Subcutaneous adipose tissue (tissue), 4 donors: ENCODE data around the gene PAFAH1B1. TPM values are rescaled to one million over a fixed set of nuclear protein-coding genes. Genes with fewer than 3 reads are reported as not detected.

Source experiments
- total RNA-seq, 4 donors: library from RNA; depleted of rRNA; stranded (reverse); fragments of >200 nt; gene quantifications; one replicate each; pipeline ENCODE4 v1.1.0, GENCODE V29; 2016
- TF ChIP-seq, protein P1 (sequence below): fragments of 450-650 bp; IDR thresholded peaks from one replicate; pipeline ENCODE4 v1.5.1; 2016; ENCODE audit warnings: low read depth, mild to moderate bottlenecking, control low read depth, antibody characterized with exemption, moderate library complexity

PAFAH1B1 gene
- total RNA-seq, 4 donors from 2014 or later, result 102 to 145 (median 138) TPM

- TF ChIP-seq, protein P1, sequence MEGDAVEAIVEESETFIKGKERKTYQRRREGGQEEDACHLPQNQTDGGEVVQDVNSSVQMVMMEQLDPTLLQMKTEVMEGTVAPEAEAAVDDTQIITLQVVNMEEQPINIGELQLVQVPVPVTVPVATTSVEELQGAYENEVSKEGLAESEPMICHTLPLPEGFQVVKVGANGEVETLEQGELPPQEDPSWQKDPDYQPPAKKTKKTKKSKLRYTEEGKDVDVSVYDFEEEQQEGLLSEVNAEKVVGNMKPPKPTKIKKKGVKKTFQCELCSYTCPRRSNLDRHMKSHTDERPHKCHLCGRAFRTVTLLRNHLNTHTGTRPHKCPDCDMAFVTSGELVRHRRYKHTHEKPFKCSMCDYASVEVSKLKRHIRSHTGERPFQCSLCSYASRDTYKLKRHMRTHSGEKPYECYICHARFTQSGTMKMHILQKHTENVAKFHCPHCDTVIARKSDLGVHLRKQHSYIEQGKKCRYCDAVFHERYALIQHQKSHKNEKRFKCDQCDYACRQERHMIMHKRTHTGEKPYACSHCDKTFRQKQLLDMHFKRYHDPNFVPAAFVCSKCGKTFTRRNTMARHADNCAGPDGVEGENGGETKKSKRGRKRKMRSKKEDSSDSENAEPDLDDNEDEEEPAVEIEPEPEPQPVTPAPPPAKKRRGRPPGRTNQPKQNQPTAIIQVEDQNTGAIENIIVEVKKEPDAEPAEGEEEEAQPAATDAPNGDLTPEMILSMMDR, result no peak
These were observed 114.5 kb downstream of the PAFAH1B1 start for GRCh38 chr17:2707721-2708584.

GRCh38 chr17:2708585-2709182 is 115.2 kb downstream of the PAFAH1B1 start:
- TF ChIP-seq, protein P1, result no peak

GRCh38 chr17:2709183-2709661 is 115.8 kb downstream of the PAFAH1B1 start:
- TF ChIP-seq, protein P1, result no peak

DNA sequence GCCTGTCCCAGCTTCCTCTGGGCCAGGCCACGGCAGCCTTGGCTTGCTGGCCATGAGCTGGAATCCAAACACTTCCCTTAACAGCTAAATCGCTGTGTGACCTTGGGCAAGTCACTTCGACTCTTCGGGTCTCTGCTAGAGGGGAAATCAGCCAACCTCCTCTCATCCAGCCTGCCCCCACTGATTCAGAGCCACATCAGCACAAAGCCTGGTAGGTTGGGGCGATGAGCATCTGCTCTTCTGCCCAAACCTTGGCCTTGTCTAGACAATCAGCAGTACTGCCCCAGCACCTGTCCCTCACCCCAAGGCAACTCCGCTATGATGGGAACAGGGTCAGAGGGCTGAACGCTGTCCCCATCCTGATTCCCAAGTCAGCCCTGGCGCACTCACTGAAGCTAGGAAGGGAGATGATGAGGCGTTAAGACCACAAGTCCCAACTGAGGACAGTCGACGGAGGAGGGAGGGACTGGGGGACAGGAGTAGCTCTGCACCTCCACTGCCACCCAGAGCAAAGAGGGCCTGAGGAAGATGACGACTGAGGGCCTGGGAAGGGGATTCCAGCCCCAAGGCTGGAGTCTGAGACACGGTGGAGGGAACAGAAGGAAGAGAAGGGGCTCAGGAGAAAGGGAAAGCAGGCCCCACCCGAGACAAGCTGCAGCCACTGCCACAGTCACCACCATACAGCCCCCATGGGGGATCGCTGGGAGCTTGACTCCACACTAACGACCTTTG is 116.8 kb downstream of the PAFAH1B1 start:
- TF ChIP-seq, protein P1, result no peak

GRCh38 chr17:2710803-2711607 is 117.6 kb downstream of the PAFAH1B1 start:
- TF ChIP-seq, protein P1, result no peak

DNA sequence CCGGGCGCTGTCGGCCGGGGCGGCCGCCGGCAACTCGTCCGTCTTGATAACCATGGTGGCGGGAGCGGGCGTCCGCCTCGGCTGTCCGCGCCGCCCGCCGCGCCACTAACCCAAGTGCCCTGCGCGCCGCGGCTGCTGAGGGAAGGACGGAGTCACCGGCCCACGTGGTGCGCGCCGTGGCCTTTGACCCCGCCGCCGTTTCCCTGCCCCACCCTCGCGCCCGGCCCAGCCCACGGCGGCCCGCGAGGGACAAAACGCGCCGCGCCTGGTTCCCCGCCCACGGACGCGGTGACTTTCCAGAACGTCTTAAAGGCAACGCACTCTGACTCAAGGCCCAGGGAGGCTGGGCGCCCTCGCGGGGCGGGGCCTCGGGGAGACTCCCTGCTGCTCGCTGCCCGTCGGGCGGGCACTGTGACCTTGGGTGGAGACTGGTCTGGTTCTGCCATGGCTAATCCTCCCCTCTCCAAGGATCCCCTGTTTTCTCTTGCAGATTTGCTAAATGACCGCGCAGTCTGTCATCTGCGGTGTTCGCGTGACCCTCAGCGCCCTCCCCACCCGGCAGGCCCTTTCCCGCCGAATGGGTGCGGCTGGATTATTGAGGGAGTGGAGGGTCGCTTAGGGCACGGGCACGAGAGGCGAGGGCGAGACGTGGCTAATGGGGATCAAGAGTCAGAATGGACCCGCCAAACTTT is 118.3 kb downstream of the PAFAH1B1 start, which contains the start of gene CLUH:
TSS of gene CLUH (minus strand) at position 157 of the 692 bp plus-strand sequence. CDS start at position 54, 103 bp downstream.
- TF ChIP-seq, protein P1, result no peak
